Measurements from ENCODE around the gene MYO1F.

MYO1F gene

DNA sequence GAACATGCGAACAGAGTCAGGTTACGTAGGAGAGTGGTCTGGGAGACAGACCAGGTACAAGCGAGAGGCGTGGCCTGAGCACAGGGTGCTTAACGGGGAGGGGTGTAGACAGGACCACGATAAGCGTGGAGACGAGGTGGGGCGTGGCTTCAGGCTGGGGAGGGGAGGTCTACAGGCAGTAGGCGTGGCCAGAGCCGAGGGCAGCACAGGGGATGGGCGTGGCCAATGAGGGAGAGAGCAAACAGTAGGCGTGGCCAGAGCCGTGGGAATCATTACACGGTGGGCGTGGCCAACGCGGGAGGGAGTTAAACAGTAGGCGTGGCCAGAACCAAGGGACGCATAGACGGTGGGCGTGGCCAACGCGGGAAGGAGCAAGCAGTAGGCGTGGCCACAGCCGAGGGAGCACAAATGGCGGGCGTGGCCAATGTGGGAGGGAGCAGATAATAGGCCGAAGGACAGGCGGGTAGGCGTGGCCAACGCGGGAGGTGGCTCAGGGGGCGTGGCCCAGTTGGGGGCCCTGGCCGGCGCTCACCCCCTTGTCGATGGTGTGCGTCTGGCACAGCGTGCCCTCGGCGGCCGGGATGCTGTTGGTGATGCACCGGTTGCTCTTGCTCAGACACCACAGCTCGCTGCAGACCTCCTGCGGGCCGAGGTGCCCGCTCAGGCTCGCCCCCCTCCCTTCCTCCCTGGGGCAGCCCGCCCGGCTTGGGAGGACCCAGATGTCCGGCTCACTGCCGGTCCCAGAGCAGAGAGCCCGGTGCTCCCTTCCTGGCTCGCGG is 15.2 kb upstream of the MYO1F start:
- TF ChIP-seq, protein P1, sequence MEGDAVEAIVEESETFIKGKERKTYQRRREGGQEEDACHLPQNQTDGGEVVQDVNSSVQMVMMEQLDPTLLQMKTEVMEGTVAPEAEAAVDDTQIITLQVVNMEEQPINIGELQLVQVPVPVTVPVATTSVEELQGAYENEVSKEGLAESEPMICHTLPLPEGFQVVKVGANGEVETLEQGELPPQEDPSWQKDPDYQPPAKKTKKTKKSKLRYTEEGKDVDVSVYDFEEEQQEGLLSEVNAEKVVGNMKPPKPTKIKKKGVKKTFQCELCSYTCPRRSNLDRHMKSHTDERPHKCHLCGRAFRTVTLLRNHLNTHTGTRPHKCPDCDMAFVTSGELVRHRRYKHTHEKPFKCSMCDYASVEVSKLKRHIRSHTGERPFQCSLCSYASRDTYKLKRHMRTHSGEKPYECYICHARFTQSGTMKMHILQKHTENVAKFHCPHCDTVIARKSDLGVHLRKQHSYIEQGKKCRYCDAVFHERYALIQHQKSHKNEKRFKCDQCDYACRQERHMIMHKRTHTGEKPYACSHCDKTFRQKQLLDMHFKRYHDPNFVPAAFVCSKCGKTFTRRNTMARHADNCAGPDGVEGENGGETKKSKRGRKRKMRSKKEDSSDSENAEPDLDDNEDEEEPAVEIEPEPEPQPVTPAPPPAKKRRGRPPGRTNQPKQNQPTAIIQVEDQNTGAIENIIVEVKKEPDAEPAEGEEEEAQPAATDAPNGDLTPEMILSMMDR (IDR thresholded peaks at IDR 0.05; ENCODE audit: borderline replicate concordance, control extremely low read depth, extremely low read depth, insufficient read depth, missing control alignments), result no peak
- in situ Hi-C loops (cut with MboI; ENCODE audit: low sequenced_read_pairs, unreplicated experiment), result no loop called here
- no peak for DNase-seq (ENCODE audit: low spot score)

DNA sequence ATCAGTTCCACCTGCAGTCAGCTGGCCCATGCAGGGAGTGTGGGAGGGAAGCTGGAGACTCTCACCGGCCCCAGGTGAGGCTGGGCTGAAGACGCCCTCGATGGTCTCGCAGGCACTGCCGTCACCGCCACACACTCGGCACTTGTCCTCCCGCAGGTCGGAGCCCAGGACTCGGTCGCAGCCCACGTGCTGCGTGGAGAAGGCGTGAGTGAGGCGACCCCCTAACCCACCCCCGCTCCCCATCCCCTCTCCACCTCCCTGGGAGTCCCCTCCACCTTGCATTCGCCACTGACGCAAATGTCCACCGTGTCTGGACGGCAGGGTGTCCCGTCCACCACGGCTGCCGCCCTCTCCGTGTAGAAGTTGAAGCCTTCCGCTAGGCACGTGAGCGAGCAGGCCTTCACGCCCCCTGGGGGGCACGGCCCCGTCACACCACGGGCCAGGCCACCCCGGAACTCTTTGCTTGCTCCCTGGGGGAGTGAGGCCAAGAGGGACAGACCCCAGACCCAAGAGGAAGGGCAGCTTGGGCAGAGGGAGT is 12.0 kb upstream of the MYO1F start:
- in situ Hi-C loops (cut with MboI; ENCODE audit: low sequenced_read_pairs, unreplicated experiment), result no loop called here
- no peak for DNase-seq (ENCODE audit: low spot score)
- TF ChIP-seq, protein P1 (IDR thresholded peaks at IDR 0.05; ENCODE audit: borderline replicate concordance, control extremely low read depth, extremely low read depth, insufficient read depth, missing control alignments), result no peak

DNA sequence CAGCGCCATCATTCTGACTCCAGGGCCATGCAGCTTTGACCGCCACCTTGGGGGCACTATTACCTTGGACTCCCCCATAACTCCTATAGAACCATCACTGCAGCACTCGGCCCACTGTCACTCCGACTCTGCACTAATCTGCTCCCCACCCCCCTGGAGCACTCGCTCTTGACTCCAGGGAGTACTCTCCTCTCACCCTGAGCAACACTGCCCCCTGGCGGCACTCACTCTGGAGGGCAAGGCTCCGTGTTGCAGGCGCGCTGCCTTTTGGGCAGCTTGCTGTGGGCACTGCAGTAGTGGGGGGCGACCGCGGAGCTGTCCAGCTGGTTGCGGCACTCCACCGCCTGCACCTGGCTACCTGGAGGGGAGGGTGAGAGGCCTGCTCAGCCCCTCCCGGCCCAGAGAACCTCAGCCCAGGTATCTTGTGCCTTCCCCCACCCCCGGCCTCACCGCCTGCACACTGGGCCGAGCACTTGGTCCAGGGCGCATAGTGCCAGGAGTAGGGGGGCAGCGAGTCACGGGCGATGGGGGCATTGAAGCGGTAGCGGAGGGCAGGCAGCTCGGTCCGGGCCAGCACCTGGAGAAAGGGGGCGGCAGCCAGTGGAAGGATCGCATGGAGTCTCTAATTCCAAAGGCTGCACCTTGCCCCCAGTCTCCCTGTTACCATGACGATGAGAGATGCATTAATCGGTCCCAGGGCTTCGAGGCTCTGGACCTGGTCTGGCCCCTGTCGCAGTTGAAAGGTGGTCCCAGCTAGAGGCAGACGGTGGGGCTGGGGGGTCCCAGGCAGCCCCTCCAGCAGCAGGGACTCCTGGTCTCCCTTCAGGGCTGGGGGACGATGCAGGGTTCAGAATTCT is 8.9 kb upstream of the MYO1F start:
- TF ChIP-seq, protein P1 (IDR thresholded peaks at IDR 0.05; ENCODE audit: borderline replicate concordance, control extremely low read depth, extremely low read depth, insufficient read depth, missing control alignments), result peak; percentile 41
- DNase-seq (ENCODE audit: low spot score), result peak; percentile 63
- in situ Hi-C loops (cut with MboI; ENCODE audit: low sequenced_read_pairs, unreplicated experiment), result no loop called here

DNA sequence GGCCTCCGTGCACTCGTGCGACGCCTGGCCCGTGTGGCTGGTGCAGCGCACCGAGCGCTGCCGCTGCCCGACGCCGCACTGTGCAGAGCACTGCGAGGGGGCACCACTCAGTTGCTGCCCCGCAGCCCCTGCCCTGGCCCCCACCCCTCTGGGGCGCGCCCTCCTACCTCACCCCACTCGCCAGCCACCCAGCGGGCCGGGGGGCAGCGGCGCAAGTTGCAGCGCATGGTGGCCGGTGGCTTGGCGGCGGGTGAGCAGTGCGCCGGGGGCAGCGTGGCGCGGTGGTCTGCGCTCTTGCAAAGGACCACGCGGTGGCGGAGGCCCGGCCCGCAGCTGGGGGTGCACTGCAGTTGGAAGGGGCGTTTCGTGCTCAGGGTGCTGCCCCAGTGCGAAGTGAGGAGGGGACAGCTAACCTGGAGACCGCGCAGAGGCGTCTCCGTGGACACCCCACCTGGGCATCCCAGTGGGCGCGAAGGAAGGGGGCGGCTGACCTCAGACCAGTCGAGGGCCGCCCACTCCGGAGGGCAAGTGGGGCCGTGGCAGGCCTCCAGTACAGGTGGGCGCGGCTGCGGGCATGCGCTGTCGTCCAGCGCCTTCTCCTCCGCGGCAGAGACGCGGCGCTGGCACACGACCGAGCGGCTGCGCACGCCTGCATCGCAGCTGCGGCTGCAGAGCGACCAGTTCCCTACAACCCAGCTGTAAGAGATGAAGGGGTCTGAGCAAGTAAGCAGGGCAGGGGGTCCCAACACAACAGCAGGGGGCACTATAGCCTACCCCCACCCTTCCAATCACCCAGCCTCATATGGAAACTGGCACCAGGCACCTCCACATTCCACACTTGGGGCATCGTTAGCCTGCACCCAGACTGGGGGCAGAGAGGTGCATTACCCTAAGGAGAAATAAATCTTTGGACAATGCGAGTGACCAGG is 8.0 kb upstream of the MYO1F start:
- TF ChIP-seq, protein P1 (IDR thresholded peaks at IDR 0.05; ENCODE audit: borderline replicate concordance, control extremely low read depth, extremely low read depth, insufficient read depth, missing control alignments), result no peak
- in situ Hi-C loops (cut with MboI; ENCODE audit: low sequenced_read_pairs, unreplicated experiment), result no loop called here
- peak; percentile 44 for DNase-seq (ENCODE audit: low spot score)

DNA sequence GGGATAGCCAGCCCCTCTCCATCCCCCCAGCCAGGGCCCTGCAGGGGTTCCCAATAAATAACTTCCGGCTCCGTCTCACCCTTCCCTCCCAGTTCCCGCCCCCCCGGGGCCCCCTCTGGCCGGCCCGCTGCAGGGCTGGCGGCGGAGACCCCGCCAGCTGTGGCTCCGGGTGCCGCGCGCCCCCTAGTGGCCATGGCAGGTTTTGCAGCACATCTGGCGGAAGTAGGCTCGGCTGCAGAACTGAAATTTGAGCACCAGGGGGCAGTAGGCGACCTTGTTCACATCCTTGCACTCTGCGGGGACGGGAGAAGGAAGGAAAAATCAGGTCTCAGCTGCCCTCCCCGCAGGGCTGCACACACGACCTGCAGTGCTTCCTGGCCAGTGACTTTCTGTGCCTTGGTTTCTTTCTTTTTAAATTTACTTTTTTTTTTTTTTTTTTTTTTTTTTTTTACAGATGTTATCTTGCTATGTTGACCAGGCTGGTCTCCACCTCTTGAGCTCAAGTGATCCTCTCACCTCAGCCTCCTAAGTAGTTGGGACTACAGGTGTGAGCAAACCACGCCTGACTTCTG is 3.6 kb upstream of the MYO1F start:
- TF ChIP-seq, protein P1 (IDR thresholded peaks at IDR 0.05; ENCODE audit: borderline replicate concordance, control extremely low read depth, extremely low read depth, insufficient read depth, missing control alignments), result peak; percentile 100
- peak; percentile 87 for DNase-seq (ENCODE audit: low spot score)
- in situ Hi-C loops (cut with MboI; ENCODE audit: low sequenced_read_pairs, unreplicated experiment), result no loop called here
